Epithelial cell of prostate (primary cell): ENCODE measurements around the gene PRRT2.

ENCODE experiments used
- DNase-seq: peaks from one replicate; pipeline ENCODE4 v3.0.0-alpha.2; 2011; ENCODE audit warnings: low read depth, low spot score
- H3K27ac ChIP-seq: fragments of 450-650 bp; 2 replicates; pipeline ENCODE4 v1.5.1; 2017; ENCODE audit warnings: mild to moderate bottlenecking

The PRRT2 gene

DNA sequence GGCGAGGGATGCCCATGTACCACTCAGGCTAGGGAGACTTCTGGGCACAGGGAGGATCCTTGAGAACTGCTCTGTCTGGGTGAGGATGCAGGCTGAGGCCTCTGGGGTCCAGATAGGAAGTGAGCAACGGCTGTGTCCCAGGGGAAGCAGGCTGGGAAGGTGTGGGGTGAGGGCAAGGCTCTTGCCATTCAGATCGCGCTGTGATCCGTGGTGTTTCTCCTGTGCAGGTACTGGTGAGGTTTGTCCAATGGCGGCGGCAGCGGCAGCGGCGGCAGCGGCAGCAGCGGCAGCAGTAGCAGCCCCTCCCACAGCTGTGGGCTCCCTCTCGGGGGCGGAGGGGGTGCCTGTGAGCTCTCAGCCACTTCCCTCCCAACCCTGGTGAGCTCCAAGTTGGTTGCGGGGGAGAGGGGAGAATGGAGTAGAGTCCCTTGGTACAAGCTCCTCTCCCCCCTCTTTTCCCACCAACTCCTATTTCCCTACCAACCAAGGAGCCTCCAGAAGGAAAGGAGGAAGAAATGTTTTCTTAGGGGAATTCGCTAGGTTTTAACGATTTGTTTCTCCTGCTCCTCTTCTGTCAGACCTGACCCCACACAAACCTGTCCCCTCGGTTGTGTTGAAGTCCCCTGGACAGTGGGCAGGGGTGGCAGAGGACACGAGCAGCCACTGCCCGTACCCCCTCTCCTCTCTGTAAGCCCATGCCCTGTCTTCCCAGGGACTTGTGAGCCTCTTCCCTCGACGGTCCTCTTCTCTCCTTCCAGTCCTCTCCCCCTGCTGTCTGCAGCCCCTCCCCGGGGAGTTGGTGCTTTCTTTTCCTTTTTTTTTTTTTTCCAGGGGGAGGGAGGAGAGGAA is 1.9 kb upstream of the PRRT2 start:
- no peak overlapping the region for H3K27ac ChIP-seq
- DNase-seq = no peak

- no peak overlapping the region for H3K27ac ChIP-seq
- DNase-seq = no peak
Observed at GRCh38 chr16:29810699-29811169, 1.3 kb upstream of the PRRT2 start.

- peak; percentile 80 for DNase-seq
- H3K27ac ChIP-seq = peak overlapping the region; percentile 13
Observed at GRCh38 chr16:29811170-29811895, 660 bp upstream of the PRRT2 start.

GRCh38 chr16:29812754-29813643 is 1.0 kb downstream of the PRRT2 start:
- no peak overlapping the region for H3K27ac ChIP-seq
- no peak for DNase-seq

GRCh38 chr16:29813644-29814562 is 1.9 kb downstream of the PRRT2 start:
- no peak for DNase-seq

DNA sequence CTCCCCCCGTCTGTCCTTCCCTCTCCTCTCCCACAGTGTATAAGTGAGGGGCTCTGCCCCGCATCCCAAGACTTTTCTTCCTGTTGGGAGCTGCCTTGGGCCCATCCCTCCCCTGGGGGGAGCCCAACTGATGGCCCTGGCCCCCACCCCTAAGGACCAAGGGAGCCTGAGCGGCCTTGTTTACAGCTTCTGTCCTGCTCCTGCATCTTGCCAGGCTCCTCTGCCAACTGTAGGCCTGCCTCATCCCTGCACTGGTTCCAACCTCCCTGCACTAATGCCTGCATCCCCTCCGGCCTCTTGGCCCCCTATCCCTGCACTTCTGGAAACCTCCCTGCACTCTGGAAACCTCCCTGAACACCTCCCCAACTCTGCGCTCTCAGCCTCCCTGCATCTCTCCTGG is 2.6 kb downstream of the PRRT2 start:
- no peak overlapping the region for H3K27ac ChIP-seq
- DNase-seq = no peak

More at GRCh38 chr16:29813644-29814562, 1.9 kb downstream of the PRRT2 start:
- H3K27ac ChIP-seq = no peak overlapping the region

DNA sequence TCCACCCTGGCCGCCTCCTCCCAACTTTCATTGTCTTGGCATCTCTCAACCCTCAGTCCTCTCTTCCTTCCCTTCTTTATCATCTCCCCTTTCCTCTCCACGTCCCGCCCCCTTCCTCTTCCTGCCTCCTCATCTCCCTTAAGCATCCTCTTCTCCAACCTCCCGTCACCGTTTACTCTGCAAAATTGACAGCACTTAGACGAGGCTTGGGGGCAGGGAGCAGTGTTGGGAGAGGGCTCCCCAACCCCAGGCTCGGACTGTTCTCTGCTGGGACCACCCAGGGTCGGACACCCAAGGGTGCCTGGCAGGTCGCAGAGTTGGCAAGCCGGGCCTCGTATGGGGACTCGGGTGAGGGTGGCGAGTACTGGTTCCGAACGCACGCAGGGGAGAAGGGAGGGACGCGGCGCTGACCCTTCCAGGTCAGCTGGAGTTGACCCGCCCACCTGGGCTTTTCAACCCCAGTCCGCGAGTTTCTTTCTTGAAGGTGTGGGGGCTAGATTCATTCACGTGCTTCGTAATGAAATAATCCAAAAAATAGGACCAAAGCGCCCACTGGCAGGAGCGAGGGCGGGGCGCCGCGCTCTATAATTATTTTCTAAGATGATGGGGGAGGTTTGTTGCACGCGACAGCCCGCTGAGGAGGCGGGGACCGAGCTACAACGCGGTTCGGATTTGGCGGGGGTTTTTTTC is 3.2 kb downstream of the PRRT2 start:
- peak overlapping the region; percentile 72 for H3K27ac ChIP-seq

GRCh38 chr16:29815793-29816693 is 4.0 kb downstream of the PRRT2 start, which contains the start of gene PAGR1:
TSS of gene PAGR1 (plus strand) at chr16:29816152. CDS start at chr16:29816526, 374 bp downstream.
- DNase-seq = peak; percentile 99
- H3K27ac ChIP-seq = peak within 1 kb of the TSS; percentile 72

More for the DNA sequence above, 3.2 kb downstream of the PRRT2 start:
- DNase-seq = no peak

DNA sequence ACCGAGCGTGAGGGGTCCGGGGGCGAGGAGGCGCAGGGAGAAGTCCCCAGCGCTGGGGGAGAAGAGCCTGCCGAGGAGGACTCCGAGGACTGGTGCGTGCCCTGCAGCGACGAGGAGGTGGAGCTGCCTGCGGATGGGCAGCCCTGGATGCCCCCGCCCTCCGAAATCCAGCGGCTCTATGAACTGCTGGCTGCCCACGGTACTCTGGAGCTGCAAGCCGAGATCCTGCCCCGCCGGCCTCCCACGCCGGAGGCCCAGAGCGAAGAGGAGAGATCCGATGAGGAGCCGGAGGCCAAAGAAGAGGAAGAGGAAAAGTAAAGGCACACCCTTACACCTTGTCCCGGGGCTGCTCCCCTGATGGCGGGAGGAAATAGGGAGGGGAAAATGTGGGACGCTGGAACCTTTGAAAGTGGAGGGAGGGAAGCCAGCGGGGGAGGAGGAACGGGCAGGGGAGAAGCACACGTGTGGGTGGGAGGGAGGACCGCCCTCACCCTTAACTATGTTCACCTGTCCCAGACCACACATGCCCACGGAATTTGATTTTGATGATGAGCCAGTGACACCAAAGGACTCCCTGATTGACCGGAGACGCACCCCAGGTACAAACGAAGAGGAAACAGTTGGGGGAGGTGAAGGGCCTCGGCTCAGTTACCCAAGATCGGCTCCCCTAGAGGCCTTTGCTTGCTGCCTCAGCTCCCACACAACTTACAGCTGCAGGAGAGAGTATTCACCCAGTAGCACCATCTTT is 4.9 kb downstream of the PRRT2 start:
- H3K27ac ChIP-seq = peak overlapping the region; percentile 72
- DNase-seq = no peak

- DNase-seq = no peak
- peak overlapping the region; percentile 72 for H3K27ac ChIP-seq
Observed at GRCh38 chr16:29818082-29818481, 6.1 kb downstream of the PRRT2 start.

DNA sequence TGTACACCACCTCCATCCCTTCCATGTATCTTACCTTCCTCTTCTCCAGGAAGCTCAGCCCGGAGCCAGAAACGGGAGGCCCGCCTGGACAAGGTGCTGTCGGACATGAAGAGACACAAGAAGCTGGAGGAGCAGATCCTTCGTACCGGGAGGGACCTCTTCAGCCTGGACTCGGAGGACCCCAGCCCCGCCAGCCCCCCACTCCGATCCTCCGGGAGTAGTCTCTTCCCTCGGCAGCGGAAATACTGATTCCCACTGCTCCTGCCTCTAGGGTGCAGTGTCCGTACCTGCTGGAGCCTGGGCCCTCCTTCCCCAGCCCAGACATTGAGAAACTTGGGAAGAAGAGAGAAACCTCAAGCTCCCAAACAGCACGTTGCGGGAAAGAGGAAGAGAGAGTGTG is 7.5 kb downstream of the PRRT2 start:
- H3K27ac ChIP-seq = peak overlapping the region; percentile 96
- DNase-seq = no peak

DNA sequence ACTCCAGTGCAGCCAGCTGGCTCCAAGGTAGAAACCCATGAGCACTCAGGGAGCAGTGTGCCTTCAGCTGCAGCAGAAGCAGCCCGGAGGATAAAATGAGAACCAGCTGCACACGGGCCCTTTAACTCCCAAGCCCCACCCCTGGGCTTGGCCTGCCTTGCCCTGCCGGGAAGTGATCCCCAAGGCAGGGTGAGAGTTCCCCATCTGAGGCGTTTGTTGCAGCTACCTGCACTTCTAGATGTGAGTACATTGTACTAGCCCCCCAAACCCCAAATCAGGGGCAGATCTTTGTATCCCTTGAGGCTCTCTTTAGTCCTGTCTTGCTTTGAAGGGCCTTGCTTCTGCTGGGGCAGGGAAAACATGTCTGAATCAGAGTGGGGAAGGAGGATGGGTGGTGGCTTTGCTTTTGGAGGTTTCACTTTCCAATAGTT is 8.3 kb downstream of the PRRT2 start, which contains the start of gene MVP:
MVP (plus strand) TSS at position 192 of the 431 bp plus-strand sequence. CDS start 10,088 bp downstream, outside the sequence.
- DNase-seq = no peak
- H3K27ac ChIP-seq = peak within 1 kb of the TSS; percentile 96

GRCh38 chr16:29820730-29821642 is 9.0 kb downstream of the PRRT2 start:
- DNase-seq = no peak
- H3K27ac ChIP-seq = peak overlapping the region; percentile 96

GRCh38 chr16:29821643-29822115 is 9.7 kb downstream of the PRRT2 start:
- DNase-seq = no peak
- H3K27ac ChIP-seq = peak overlapping the region; percentile 96

GRCh38 chr16:29824589-29825144 is 12.7 kb downstream of the PRRT2 start:
- DNase-seq = no peak
- H3K27ac ChIP-seq = peak overlapping the region; percentile 67
